Liver (tissue), 9 donors: ENCODE data around the gene PACS1. TPM values are rescaled to one million over a fixed set of nuclear protein-coding genes. Genes with fewer than 3 reads are reported as not detected.

ENCODE experiments used
- DNase-seq: peaks from one replicate; pipeline ENCODE4 v3.0.0-alpha.2; 2017; ENCODE audit warnings: low spot score
- H3K27ac ChIP-seq, 2 donors: one replicate each; pipeline ENCODE4 v1.7.0; 2013; ENCODE audit warnings: inconsistent platforms in 2 of 2, low read length in 2 of 2, control low read depth in 1 of 2, low read depth in 1 of 2, mild to moderate bottlenecking in 1 of 2
- H3K27me3 ChIP-seq, 4 donors: one replicate each; pipeline versions ENCODE4 v1.6.1 to v1.7.0; 2013; ENCODE audit warnings: low read length in 3 of 4, inconsistent platforms in 1 of 4, mild to moderate bottlenecking in 1 of 4, moderate library complexity in 1 of 4; ENCODE audit not compliant: control insufficient read depth in 4 of 4, insufficient read depth in 4 of 4
- H3K36me3 ChIP-seq, 4 donors: one replicate each; pipeline versions ENCODE4 v1.6.1 to v1.7.0; 2013; ENCODE audit warnings: low read length in 3 of 4, mild to moderate bottlenecking in 3 of 4, low read depth in 1 of 4, moderate library complexity in 1 of 4; ENCODE audit not compliant: control insufficient read depth in 4 of 4, insufficient read depth in 3 of 4
- H3K4me1 ChIP-seq, 4 donors: one replicate each; pipeline versions ENCODE4 v1.6.1 to v1.7.0; 2013; ENCODE audit warnings: low read length in 3 of 4, mild to moderate bottlenecking in 3 of 4, moderate library complexity in 1 of 4; ENCODE audit not compliant: control insufficient read depth in 4 of 4, insufficient read depth in 4 of 4
- H3K4me3 ChIP-seq, 3 donors: one replicate each; pipeline versions ENCODE4 v1.6.1 to v1.7.0; 2013; ENCODE audit warnings: low read length in 3 of 3, control low read depth in 1 of 3, low read depth in 1 of 3, mild to moderate bottlenecking in 1 of 3
- H3K9ac ChIP-seq, 2 donors: one replicate each; pipeline ENCODE4 v1.7.0; 2013; ENCODE audit warnings: low read length in 2 of 2, mild to moderate bottlenecking in 2 of 2, moderate library complexity in 2 of 2, control low read depth in 1 of 2, low read depth in 1 of 2
- H3K9me3 ChIP-seq, 4 donors: one replicate each; pipeline versions ENCODE4 v1.6.1 to v1.7.0; 2013; ENCODE audit warnings: low read length in 3 of 4; ENCODE audit not compliant: control insufficient read depth in 4 of 4
- CTCF ChIP-seq: fragments of 150-350 bp; IDR thresholded peaks from 2 replicates; pipeline ENCODE4 v1.5.1; 2017; ENCODE audit warnings: improper control_type of control experiment, low read depth, low read length; ENCODE audit not compliant: missing input control
- EGR1 ChIP-seq, 2 donors: IDR thresholded peaks; 2 replicates each; pipeline ENCODE4 v1.6.1; 2016 to 2018; ENCODE audit warnings: antibody characterized with exemption in 2 of 2, low read depth in 2 of 2
- FOXA1 ChIP-seq: IDR thresholded peaks from 2 replicates; pipeline ENCODE4 v1.6.1; 2016; ENCODE audit warnings: antibody characterized with exemption
- GABPA ChIP-seq, 2 donors: IDR thresholded peaks in 1 of 2; conservative IDR thresholded peaks in 1 of 2; 2 replicates each; pipeline ENCODE4 v1.6.1; 2016; ENCODE audit warnings: antibody characterized with exemption in 2 of 2, mild to moderate bottlenecking in 1 of 2, moderate library complexity in 1 of 2
- JUND ChIP-seq, 2 donors: IDR thresholded peaks; 2 replicates each; pipeline ENCODE4 v1.6.1; 2016; ENCODE audit warnings: antibody characterized with exemption in 2 of 2
- RAD21 ChIP-seq, 2 donors: IDR thresholded peaks; 2 replicates each; pipeline ENCODE4 v1.6.1; 2016; ENCODE audit warnings: antibody characterized with exemption in 2 of 2, mild to moderate bottlenecking in 2 of 2
- RXRA ChIP-seq, 2 donors: IDR thresholded peaks; 2 replicates each; pipeline ENCODE4 v1.6.1; 2017 to 2018; ENCODE audit warnings: antibody characterized with exemption in 2 of 2, mild to moderate bottlenecking in 1 of 2
- SP1 ChIP-seq: IDR thresholded peaks from 2 replicates; pipeline ENCODE4 v1.6.1; 2018; ENCODE audit warnings: antibody characterized with exemption, mild to moderate bottlenecking
- TAF1 ChIP-seq: conservative IDR thresholded peaks from 2 replicates; pipeline ENCODE4 v1.6.1; 2016; ENCODE audit warnings: antibody characterized with exemption, mild to moderate bottlenecking
- WGBS: extraction: QIAGEN DNeasy Blood & Tissue Kit; methylation state at CpG from one replicate; pipeline ENCODE4 v1.1.7; 2013; 5-methylcytosine and 5-hydroxymethylcytosine counted together
- polyA plus RNA-seq, 2 donors: library from polyadenylated mRNA; stranded (reverse) in 1 of 2; unstranded in 1 of 2; fragments of 200-250 nt in 1 of 2; fragments of >200 nt in 1 of 2; fragmentation: Nextera tagmentation in 1 of 2; extraction: Ambion mirVana in 1 of 2; gene quantifications; one replicate each; pipeline versions ENCODE4 v1.2.1 to v1.2.3, GENCODE V29; 2013 to 2015
- total RNA-seq, 2 donors: library from RNA; depleted of rRNA; stranded (reverse); fragments of >200 nt; gene quantifications; one replicate each; pipeline ENCODE4 v1.2.3, GENCODE V29; 2014
- TF ChIP-seq, protein P1 (sequence below): IDR thresholded peaks from 2 replicates; pipeline ENCODE4 v1.6.1; 2016; ENCODE audit warnings: antibody characterized with exemption
- TF ChIP-seq, protein P2 (sequence below): IDR thresholded peaks from 2 replicates; pipeline ENCODE4 v1.6.1; 2016; ENCODE audit warnings: antibody characterized with exemption
- TF ChIP-seq, protein P3 (sequence below): IDR thresholded peaks from 2 replicates; pipeline ENCODE4 v1.6.1; 2016; ENCODE audit warnings: antibody characterized with exemption
- donor health status: healthy.
- donor health status: healthy.
- donor health status: healthy.
- donor health status: healthy.
- donor health status: healthy.

Gene PACS1
- total and polyA plus RNA-seq, 4 donors = 2.7 to 9.1 (median 7.3) TPM

DNA sequence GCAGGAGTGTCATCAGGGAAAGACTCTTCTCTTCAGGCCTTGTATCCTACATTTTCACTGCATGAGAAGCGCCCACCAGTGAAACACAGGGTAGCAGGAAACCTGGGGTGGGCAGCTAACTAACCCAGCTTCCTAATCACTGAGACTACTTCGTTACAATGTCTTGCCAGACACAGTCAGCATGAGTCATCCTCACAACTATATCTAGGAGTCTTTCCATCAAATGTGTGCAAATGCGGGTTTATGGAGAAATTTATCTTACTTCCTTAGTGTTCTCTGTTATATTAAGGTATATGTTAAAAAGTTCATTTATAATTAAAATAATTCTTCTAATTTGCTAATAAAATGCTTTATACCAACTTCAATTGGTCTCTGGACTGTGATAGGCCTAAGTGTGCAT is 118.5 kb downstream of the PACS1 start:
- Histone ChIP-seq H3K9me3 (no peaks in the 10 kb centered on the region), H3K27ac (no peak overlapping the region), H3K36me3 (peaks cover 0 to 4% (median 1%) of the 10 kb centered on the region in 4 donors), H3K4me3 (no peak overlapping the region), H3K27me3 (no peaks in the 10 kb centered on the region), H3K4me1 (no peaks in the 10 kb centered on the region), H3K9ac (no peak overlapping the region)
- TF ChIP-seq EGR1 (IDR thresholded peaks at IDR 0.05; ENCODE audit: low read depth in 2 of 2) (no peak), FOXA1 (no peak)
- WGBS = 92% methylated on average over 3 of the region's 3 CpGs
- no peak for DNase-seq

- Histone ChIP-seq H3K9ac (no peak overlapping the region), H3K4me3 (no peak overlapping the region), H3K4me1 (no peaks in the 10 kb centered on the region), H3K27me3 (no peaks in the 10 kb centered on the region), H3K36me3 (peaks cover 0 to 5% (median 2%) of the 10 kb centered on the region in 4 donors), H3K9me3 (no peaks in the 10 kb centered on the region), H3K27ac (no peak overlapping the region)
- 75% methylated on average over 8 of the region's 8 CpGs for WGBS
- no peak for DNase-seq
- no peak for TF ChIP-seq GABPA (IDR thresholded peaks at IDR 0.05 in 1 of 2, conservative IDR thresholded peaks at IDR 0.05 in 1 of 2)
Observed at GRCh38 chr11:66189031-66189745, 119.1 kb downstream of the PACS1 start.

DNA sequence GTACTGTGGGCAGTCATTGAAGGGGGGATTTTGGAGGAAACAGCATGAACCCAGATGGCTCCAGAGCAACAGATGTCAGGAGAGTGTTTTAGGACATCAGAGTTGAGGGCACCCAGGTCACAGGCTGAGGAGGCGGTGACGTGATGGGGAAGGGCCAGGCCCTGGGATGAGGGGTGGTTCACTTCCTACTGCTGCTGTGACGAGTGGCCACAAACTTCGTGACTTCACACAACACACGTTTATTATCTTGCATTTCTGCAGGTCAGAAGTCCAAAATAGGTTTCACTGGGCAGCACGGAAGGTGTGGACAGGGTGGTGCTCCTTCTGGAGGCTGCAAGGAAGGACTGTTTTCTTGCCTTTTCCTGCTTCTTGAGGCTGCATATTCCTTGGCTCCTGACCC is 120.7 kb downstream of the PACS1 start:
- H3K27me3 ChIP-seq = no peaks in the 10 kb centered on the region
- H3K36me3 ChIP-seq = peaks cover 0 to 7% (median 2%) of the 10 kb centered on the region in 4 donors
- TF ChIP-seq FOXA1 = no peak
- TF ChIP-seq JUND (IDR thresholded peaks at IDR 0.05) = no peak
- TF ChIP-seq, protein P1, sequence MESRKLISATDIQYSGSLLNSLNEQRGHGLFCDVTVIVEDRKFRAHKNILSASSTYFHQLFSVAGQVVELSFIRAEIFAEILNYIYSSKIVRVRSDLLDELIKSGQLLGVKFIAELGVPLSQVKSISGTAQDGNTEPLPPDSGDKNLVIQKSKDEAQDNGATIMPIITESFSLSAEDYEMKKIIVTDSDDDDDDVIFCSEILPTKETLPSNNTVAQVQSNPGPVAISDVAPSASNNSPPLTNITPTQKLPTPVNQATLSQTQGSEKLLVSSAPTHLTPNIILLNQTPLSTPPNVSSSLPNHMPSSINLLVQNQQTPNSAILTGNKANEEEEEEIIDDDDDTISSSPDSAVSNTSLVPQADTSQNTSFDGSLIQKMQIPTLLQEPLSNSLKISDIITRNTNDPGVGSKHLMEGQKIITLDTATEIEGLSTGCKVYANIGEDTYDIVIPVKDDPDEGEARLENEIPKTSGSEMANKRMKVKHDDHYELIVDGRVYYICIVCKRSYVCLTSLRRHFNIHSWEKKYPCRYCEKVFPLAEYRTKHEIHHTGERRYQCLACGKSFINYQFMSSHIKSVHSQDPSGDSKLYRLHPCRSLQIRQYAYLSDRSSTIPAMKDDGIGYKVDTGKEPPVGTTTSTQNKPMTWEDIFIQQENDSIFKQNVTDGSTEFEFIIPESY = no peak
- TF ChIP-seq TAF1 = no peak
- no peak for TF ChIP-seq CTCF
- TF ChIP-seq, protein P2, sequence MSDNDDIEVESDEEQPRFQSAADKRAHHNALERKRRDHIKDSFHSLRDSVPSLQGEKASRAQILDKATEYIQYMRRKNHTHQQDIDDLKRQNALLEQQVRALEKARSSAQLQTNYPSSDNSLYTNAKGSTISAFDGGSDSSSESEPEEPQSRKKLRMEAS = no peak
- TF ChIP-seq RAD21 (IDR thresholded peaks at IDR 0.05) = no peak
- TF ChIP-seq SP1 = no peak
- TF ChIP-seq EGR1 (IDR thresholded peaks at IDR 0.05; ENCODE audit: low read depth in 2 of 2) = no peak
- TF ChIP-seq, protein P3, sequence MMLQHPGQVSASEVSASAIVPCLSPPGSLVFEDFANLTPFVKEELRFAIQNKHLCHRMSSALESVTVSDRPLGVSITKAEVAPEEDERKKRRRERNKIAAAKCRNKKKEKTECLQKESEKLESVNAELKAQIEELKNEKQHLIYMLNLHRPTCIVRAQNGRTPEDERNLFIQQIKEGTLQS = no peak
- no peak for TF ChIP-seq RXRA (IDR thresholded peaks at IDR 0.05)
- no peak for TF ChIP-seq GABPA (IDR thresholded peaks at IDR 0.05 in 1 of 2, conservative IDR thresholded peaks at IDR 0.05 in 1 of 2)
- H3K4me3 ChIP-seq = no peak overlapping the region
- H3K27ac ChIP-seq = no peak overlapping the region
- no peaks in the 10 kb centered on the region for H3K9me3 ChIP-seq
- H3K9ac ChIP-seq = no peak overlapping the region
- WGBS = 77% methylated on average over 6 of the region's 6 CpGs
- no peak for DNase-seq
- peaks cover 0 to 2% (median 0%) of the 10 kb centered on the region in 4 donors for H3K4me1 ChIP-seq
